ENCODE measurements around the gene IKBKG. TPM values are rescaled to one million over a fixed set of nuclear protein-coding genes. Genes with fewer than 3 reads are reported as not detected.
A peak's percentile ranks its signal among the peaks of the same experiment; 100 is the strongest.

Gene IKBKG
- total and polyA plus RNA-seq, 2 of the 4 experiments (the other 2 are of a cell fraction), result 16.5 to 38.2 TPM

DNA sequence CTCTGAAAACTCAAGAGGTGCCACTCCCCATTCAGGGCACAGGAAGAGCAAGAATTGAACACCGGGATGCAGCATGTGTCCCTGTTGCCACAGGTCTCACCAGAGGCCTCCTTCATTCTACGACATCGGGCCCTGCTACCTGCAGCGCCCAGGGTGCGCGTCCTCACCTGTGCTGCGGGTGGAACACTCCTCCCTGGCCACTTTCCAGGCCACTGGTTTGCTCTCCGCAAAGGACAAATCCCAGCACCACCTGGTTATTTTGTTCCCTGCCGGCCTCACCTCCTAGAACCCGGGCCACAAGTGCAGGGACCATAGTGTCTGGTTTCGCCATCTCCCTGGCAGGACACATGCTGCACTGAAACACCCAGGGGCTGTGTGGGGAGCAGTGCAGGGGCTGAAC lies 17.1 kb upstream of the IKBKG start:
- Histone ChIP-seq H2BK20ac (ENCODE audit: low read depth, low read length) (no peak overlapping the region), H4K5ac (ENCODE audit: low read depth, low read length) (no peak overlapping the region), H2BK120ac (ENCODE audit: low read depth, low read length) (no peak overlapping the region), H3K27me3 (ENCODE audit: control insufficient read depth, insufficient read depth, low read length) (no peaks in the 10 kb centered on the region), H3K4ac (ENCODE audit: low read depth, low read length) (no peak overlapping the region), H4K8ac (ENCODE audit: low read depth in 2 of 2, low read length in 2 of 2) (no peak overlapping the region), H3K14ac (replicated peaks; ENCODE audit: low read depth, low read length) (no peak overlapping the region), H3K9me1 (ENCODE audit: insufficient read depth, low read length) (0 out of 2 replicates have a peak, but pooled peaks cover 2% of the 10 kb centered on the region), H3K27ac (ENCODE audit: insufficient read depth, low read length) (no peak overlapping the region), H3K23ac (ENCODE audit: low read depth, low read length) (no peak overlapping the region), H3K18ac (ENCODE audit: low read depth, low read length) (no peak overlapping the region), H2BK5ac (ENCODE audit: low read depth, low read length, poor library complexity, severe bottlenecking) (no peak overlapping the region), H4K91ac (ENCODE audit: insufficient read depth, low read depth, low read length) (no peak overlapping the region), H3K4me1 (ENCODE audit: control insufficient read depth, insufficient read depth, low read length) (peaks cover 13% of the 10 kb centered on the region), H2AK5ac (ENCODE audit: low read depth, low read length) (no peak overlapping the region), H3K4me2 (ENCODE audit: low read depth, low read length) (no peak overlapping the region), H4K20me1 (ENCODE audit: insufficient read depth, low read length) (peaks cover 5% of the 10 kb centered on the region), H3K9ac (ENCODE audit: low read depth, low read length) (no peak overlapping the region), H3K36me3 (ENCODE audit: control insufficient read depth, insufficient read depth, low read length) (peaks cover 41% of the 10 kb centered on the region; the same call in 1 of the 2 replicates), H2AK9ac (replicated peaks; ENCODE audit: low read depth, low read length, poor library complexity) (peak overlapping the region; percentile 42), H2AFZ (replicated peaks; ENCODE audit: low read length, poor library complexity) (peak overlapping the region; percentile 58), H2BK15ac (ENCODE audit: low read depth, low read length) (no peak overlapping the region), H3K56ac (ENCODE audit: extremely low read depth, insufficient read depth, low read length) (no peak overlapping the region), H3K4me3 (ENCODE audit: insufficient read depth, low read depth, low read length) (no peak overlapping the region), H3K79me1 (ENCODE audit: low read depth in 1 of 2, low read length in 2 of 2) (peaks cover 0 to 10% of the 10 kb centered on the region in 2 experiments; a peak in 2 of 4 replicates), H3K9me3 (ENCODE audit: control insufficient read depth, insufficient read depth, low read length) (no peaks in the 10 kb centered on the region)
- intact Hi-C loops (cut with micrococcal nuclease), result loop anchor here (5.0 kb wide), 2 partner anchors 118 to 158 kb away; partner anchors contain the start of genes FLNA and TAFAZZIN
- ATAC-seq (ENCODE audit: low read depth) (no peak), DNase-seq (no peak)
- 80% methylated on average over 9 of the region's 11 CpGs; no CpG with 5 or more reads in 1 of the 2 experiments for WGBS, 2 experiments (ENCODE audit: extremely low coverage in 2 of 2, insufficient read length in 1 of 2)
- BruUV-seq (replicated peaks), result no TSS peak
- TF ChIP-seq MXI1 (IDR thresholded peaks at IDR 0.05; ENCODE audit: borderline replicate concordance, low read depth, low read length) (no peak), RAD21 (IDR thresholded peaks at IDR 0.05; ENCODE audit: low read length) (no peak), RCOR1 (IDR thresholded peaks at IDR 0.05; ENCODE audit: insufficient replicate concordance, low read length) (no peak), BHLHE40 (IDR thresholded peaks at IDR 0.05; ENCODE audit: low read depth, low read length) (no peak), RFX5 (IDR thresholded peaks at IDR 0.05; ENCODE audit: low read depth, low read length) (no peak), MAZ (IDR thresholded peaks at IDR 0.05; ENCODE audit: borderline replicate concordance, low read depth, low read length) (no peak), POLR2A (IDR thresholded peaks at IDR 0.05; ENCODE audit: low read depth, low read length) (no peak)
- TF ChIP-seq, protein P1, sequence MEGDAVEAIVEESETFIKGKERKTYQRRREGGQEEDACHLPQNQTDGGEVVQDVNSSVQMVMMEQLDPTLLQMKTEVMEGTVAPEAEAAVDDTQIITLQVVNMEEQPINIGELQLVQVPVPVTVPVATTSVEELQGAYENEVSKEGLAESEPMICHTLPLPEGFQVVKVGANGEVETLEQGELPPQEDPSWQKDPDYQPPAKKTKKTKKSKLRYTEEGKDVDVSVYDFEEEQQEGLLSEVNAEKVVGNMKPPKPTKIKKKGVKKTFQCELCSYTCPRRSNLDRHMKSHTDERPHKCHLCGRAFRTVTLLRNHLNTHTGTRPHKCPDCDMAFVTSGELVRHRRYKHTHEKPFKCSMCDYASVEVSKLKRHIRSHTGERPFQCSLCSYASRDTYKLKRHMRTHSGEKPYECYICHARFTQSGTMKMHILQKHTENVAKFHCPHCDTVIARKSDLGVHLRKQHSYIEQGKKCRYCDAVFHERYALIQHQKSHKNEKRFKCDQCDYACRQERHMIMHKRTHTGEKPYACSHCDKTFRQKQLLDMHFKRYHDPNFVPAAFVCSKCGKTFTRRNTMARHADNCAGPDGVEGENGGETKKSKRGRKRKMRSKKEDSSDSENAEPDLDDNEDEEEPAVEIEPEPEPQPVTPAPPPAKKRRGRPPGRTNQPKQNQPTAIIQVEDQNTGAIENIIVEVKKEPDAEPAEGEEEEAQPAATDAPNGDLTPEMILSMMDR (conservative IDR thresholded peaks at IDR 0.05; ENCODE audit: low read depth, low read length), result no peak
- TF ChIP-seq, protein P2, sequence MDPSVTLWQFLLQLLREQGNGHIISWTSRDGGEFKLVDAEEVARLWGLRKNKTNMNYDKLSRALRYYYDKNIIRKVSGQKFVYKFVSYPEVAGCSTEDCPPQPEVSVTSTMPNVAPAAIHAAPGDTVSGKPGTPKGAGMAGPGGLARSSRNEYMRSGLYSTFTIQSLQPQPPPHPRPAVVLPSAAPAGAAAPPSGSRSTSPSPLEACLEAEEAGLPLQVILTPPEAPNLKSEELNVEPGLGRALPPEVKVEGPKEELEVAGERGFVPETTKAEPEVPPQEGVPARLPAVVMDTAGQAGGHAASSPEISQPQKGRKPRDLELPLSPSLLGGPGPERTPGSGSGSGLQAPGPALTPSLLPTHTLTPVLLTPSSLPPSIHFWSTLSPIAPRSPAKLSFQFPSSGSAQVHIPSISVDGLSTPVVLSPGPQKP (IDR thresholded peaks at IDR 0.05; ENCODE audit: borderline replicate concordance, low read depth, low read length), result no peak
- ChIA-PET POLR2A (ENCODE audit: unreplicated experiment) (no interaction called here), CTCF (no interaction called here)
- in situ Hi-C loops (cut with MboI; ENCODE audit: low sequenced_read_pairs), result loop anchor here (25.0 kb wide), 1 partner anchor 1568 kb away; no protein-coding TSS in a partner anchor
- dilution Hi-C loops (cut with HindIII; ENCODE audit: low sequenced_read_pairs, unreplicated experiment), result no loop called here
